ENCODE results near the gene NFATC3.

The NFATC3 gene

GRCh38 chr16:68272507-68273209 lies 187.5 kb downstream of the NFATC3 start:
- no peak for DNase-seq (ENCODE audit: low read depth in 2 of 2)

DNA sequence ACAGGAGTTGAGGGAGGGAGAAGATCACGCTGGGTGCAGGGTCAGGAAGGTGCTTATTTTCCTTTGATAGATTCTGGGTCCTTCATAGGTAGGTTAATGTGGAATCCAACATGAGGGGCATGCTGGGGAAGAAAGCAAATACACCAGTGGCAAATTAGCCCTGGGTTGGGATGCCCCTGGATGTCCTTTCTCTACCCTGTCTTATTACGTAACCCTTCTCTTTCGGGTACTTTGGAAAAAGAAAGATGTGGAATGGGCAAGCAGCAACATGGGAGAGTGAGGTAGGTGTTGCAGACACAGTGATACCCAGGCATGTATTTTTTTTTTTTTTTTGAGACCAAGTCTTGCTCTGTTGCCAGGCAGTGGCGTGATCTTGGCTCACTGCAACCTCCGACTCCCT lies 188.3 kb downstream of the NFATC3 start:
- no peak for DNase-seq (ENCODE audit: low read depth in 2 of 2)

- DNase-seq (ENCODE audit: low read depth in 2 of 2) = no peak
Measured at GRCh38 chr16:68273896-68274295, 188.7 kb downstream of the NFATC3 start.

DNA sequence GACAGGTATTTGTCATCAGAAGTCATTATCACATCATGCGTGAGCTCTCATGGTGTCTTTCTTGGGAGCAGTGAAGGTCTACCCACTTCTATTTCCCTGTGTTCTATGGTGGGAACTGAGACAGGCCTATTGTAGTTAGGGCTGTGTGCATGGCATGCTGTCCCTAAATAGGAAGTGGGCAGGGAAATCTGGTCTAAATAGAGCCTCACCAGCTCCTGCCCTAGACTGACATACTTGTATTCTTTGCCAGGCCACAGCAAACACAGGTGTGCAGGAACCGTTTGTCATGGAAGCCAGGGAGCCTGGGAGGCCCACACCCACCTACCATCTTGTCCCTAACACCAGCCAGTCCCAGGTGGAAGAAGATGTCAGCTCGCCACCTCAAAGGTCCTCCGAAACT lies 189.3 kb downstream of the NFATC3 start:
- DNase-seq (ENCODE audit: low read depth in 2 of 2) = no peak

DNA sequence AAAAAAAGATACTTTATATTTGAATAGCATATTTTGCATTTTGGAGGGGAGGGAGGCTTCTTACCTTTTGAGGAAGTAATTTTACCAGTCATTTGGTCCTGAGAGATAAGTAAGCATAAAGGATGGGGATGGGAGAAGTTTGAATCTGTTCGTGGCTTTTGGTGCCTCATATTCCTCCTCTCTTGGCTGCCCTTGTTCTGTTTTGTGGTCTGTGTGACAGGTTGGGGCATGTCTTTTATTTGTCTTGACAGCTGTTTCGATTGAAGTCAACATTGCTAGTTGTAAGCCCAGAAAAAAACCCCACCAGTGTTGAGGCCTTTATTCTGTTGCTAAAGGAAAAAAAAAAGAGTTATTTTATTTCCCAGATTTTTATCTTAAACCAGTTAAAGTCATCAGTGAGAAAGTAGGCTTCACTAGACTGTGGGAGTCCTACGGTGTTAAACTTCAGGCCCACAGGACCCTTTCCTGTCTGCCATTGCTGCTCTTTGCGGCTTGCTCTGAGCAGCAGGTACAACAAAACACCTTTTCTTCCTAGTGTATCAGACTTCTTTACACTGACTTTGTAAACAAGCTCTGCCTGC lies 190.5 kb downstream of the NFATC3 start:
- no peak for DNase-seq (ENCODE audit: low read depth in 2 of 2)

DNA sequence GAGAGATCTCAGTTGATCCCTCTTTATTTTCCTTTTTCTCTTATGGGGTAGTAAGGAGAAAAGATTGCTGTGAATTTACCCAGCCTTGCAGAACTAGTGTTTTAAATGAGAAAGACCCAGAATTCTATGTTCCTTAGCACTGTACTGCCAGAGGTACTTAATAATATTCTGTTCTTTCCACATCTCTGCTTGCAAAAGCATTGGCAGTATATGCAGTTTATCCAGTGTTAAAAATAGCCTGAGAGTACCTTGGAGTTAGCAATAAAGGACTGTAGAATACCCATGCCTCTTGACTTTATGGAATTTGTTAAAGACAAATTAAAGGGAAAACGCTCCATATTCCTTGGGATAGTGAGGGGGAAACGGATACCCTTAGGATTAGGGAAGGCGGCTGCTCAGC lies 191.1 kb downstream of the NFATC3 start:
- no peak for DNase-seq (ENCODE audit: low read depth in 2 of 2)

Data from stimulated activated CD8-positive, alpha-beta memory T cell treated with anti-CD3 and anti-CD28 coated beads, Interleukin-15, amount 100 ng/mL, for 4 hours (primary cell).